GM12878 (cell line): Measurements from ENCODE around the gene RTP3.

Experiments
- BCL3 ChIP-seq: IDR thresholded peaks from 2 replicates; pipeline ENCODE4 v1.6.1; 2011; ENCODE audit warnings: borderline replicate concordance, low read depth, mild to moderate bottlenecking, moderate library complexity, low read length; ENCODE audit not compliant: insufficient read depth, poor library complexity, severe bottlenecking
- CEBPB ChIP-seq, 2 experiments: fragments of 150-350 bp in 1 of 2; IDR thresholded peaks; 2 replicates each; pipeline ENCODE4 v1.6.1; 2012 to 2014; ENCODE audit warnings: low read depth in 2 of 2, low read length in 2 of 2, borderline replicate concordance in 1 of 2, inconsistent platforms in 1 of 2
- CTCF ChIP-seq, 3 experiments: IDR thresholded peaks in 2 of 3; conservative IDR thresholded peaks in 1 of 3; 2 replicates each; pipeline ENCODE4 v1.5.1; 2011; ENCODE audit warnings: low read depth in 3 of 3, low read length in 3 of 3, mild to moderate bottlenecking in 3 of 3, control low read depth in 2 of 3, moderate library complexity in 2 of 3, inconsistent platforms in 1 of 3, mixed read lengths in 1 of 3; ENCODE audit not compliant: control insufficient read depth in 2 of 3, insufficient read depth in 1 of 3; ENCODE audit errors: extremely low read depth in 1 of 3
- EP300 ChIP-seq, 2 experiments: fragments of 150-350 bp in 1 of 2; IDR thresholded peaks; 2 replicates each; pipeline ENCODE4 v1.6.1; 2011 to 2012; ENCODE audit warnings: low read depth in 2 of 2, low read length in 2 of 2, borderline replicate concordance in 1 of 2, improper control_type of control experiment in 1 of 2, inconsistent platforms in 1 of 2; ENCODE audit not compliant: control insufficient read depth in 1 of 2
- NBN ChIP-seq: fragments of 450-650 bp; IDR thresholded peaks from 2 replicates; pipeline ENCODE4 v1.6.1; 2016
- NFYA ChIP-seq: IDR thresholded peaks from 2 replicates; pipeline ENCODE4 v1.6.1; 2011; ENCODE audit warnings: low read depth, mild to moderate bottlenecking, low read length, improper control_type of control experiment, borderline replicate concordance
- NRF1 ChIP-seq: conservative IDR thresholded peaks from 2 replicates; pipeline ENCODE4 v1.6.1; 2011; ENCODE audit warnings: mild to moderate bottlenecking, low read depth, low read length, improper control_type of control experiment
- POLR2AphosphoS5 ChIP-seq: IDR thresholded peaks from 2 replicates; pipeline ENCODE4 v1.6.1; 2011; ENCODE audit warnings: mild to moderate bottlenecking, low read length, inconsistent platforms
- RAD21 ChIP-seq: IDR thresholded peaks from 2 replicates; pipeline ENCODE4 v1.6.1; 2011; ENCODE audit warnings: mild to moderate bottlenecking, low read depth, low read length, moderate library complexity; ENCODE audit not compliant: insufficient read depth
- SMAD1 ChIP-seq: fragments of 450-650 bp; IDR thresholded peaks from 2 replicates; pipeline ENCODE4 v1.6.1; 2018; ENCODE audit warnings: mild to moderate bottlenecking, low read depth; ENCODE audit not compliant: partially characterized antibody
- SP1 ChIP-seq: IDR thresholded peaks from one replicate; pipeline ENCODE4 v1.6.1; 2011; ENCODE audit warnings: low read depth, low read length
- SRF ChIP-seq, 2 experiments: IDR thresholded peaks; 2 replicates each; pipeline ENCODE4 v1.6.1; 2011; ENCODE audit warnings: low read depth in 2 of 2, low read length in 2 of 2, mild to moderate bottlenecking in 1 of 2, moderate library complexity in 1 of 2
- ZNF274 ChIP-seq: IDR thresholded peaks from one replicate; pipeline ENCODE4 v1.8.0; 2011; ENCODE audit not compliant: insufficient read length, insufficient read depth

- TF ChIP-seq CTCF (IDR thresholded peaks at IDR 0.05 in 2 of 3, conservative IDR thresholded peaks at IDR 0.05 in 1 of 3; ENCODE audit: control insufficient read depth in 2 of 3, extremely low read depth in 1 of 3, insufficient read depth in 1 of 3, low read depth in 3 of 3, low read length in 3 of 3) (peak; percentile 100; a peak in 5 of 6 replicates), ZNF274 (no peak), CEBPB (IDR thresholded peaks at IDR 0.05; ENCODE audit: borderline replicate concordance in 1 of 2, low read depth in 2 of 2, low read length in 2 of 2) (no peak), NRF1 (0 out of 2 replicates have a peak, but pooled peaks have one; percentile 5), NBN (no peak), POLR2AphosphoS5 (no peak), BCL3 (no peak), SMAD1 (no peak), SRF (IDR thresholded peaks at IDR 0.05; ENCODE audit: low read depth in 2 of 2, low read length in 2 of 2) (no peak), RAD21 (peak; percentile 100), EP300 (IDR thresholded peaks at IDR 0.05; ENCODE audit: borderline replicate concordance in 1 of 2, control insufficient read depth in 1 of 2, low read depth in 2 of 2, low read length in 2 of 2) (peak in 1 of 2 experiments; percentile 60; a peak in 1 of 4 replicates), SP1 (peak; percentile 17), NFYA (peak; percentile 7; the same call in 1 of the 2 replicates)
Observed at GRCh38 chr3:46488735-46489361, 8.9 kb upstream of the RTP3 start.
